H9 (cell line): Measurements from ENCODE around the gene NDOR1. TPM values are rescaled to one million over a fixed set of nuclear protein-coding genes. Genes with fewer than 3 reads are reported as not detected.
A peak's percentile ranks its signal among the peaks of the same experiment; 100 is the strongest.

Experiments used
- DNase-seq: peaks from one replicate; pipeline ENCODE4 v3.0.0-alpha.2; 2017
- H2AFZ ChIP-seq: one replicate; pipeline ENCODE4 v1.6.1; 2013; ENCODE audit warnings: mild to moderate bottlenecking, low read length, control low read depth, moderate library complexity
- H2AK5ac ChIP-seq: 2 replicates; pipeline ENCODE4 v1.6.1; 2013; ENCODE audit warnings: low read length, control low read depth, mixed read lengths; ENCODE audit not compliant: insufficient read length
- H2BK120ac ChIP-seq: one replicate; pipeline ENCODE4 v1.6.1; 2013; ENCODE audit warnings: low read depth, mild to moderate bottlenecking, low read length, control low read depth, inconsistent platforms; ENCODE audit not compliant: poor library complexity, severe bottlenecking
- H2BK12ac ChIP-seq: 2 replicates; pipeline ENCODE4 v1.6.1; 2013; ENCODE audit warnings: low read length, control low read depth, mixed read lengths, low read depth; ENCODE audit not compliant: insufficient read length
- H2BK15ac ChIP-seq: 2 replicates; pipeline ENCODE4 v1.6.1; 2013; ENCODE audit warnings: low read depth, low read length, control low read depth
- H2BK20ac ChIP-seq: one replicate; pipeline ENCODE4 v1.6.1; 2013; ENCODE audit warnings: low read depth, mild to moderate bottlenecking, low read length, control low read depth, inconsistent platforms; ENCODE audit not compliant: poor library complexity, severe bottlenecking
- H2BK5ac ChIP-seq: 2 replicates; pipeline ENCODE4 v1.6.1; 2013; ENCODE audit warnings: low read length, control low read depth, mixed read lengths; ENCODE audit not compliant: insufficient read length
- H3K14ac ChIP-seq: 2 replicates; pipeline ENCODE4 v1.6.1; 2013; ENCODE audit warnings: low read length, control low read depth; ENCODE audit not compliant: insufficient read depth
- H3K18ac ChIP-seq: 2 replicates; pipeline ENCODE4 v1.6.1; 2013; ENCODE audit warnings: low read depth, mild to moderate bottlenecking, mixed read lengths, low read length, control low read depth; ENCODE audit not compliant: insufficient read length
- H3K23ac ChIP-seq: 2 replicates; pipeline ENCODE4 v1.6.1; 2013; ENCODE audit warnings: low read length, control low read depth, mixed read lengths, low read depth; ENCODE audit not compliant: insufficient read length
- H3K23me2 ChIP-seq: 2 replicates; pipeline ENCODE4 v1.6.1; 2013; ENCODE audit warnings: low read depth, mild to moderate bottlenecking, mixed read lengths, low read length, control low read depth; ENCODE audit not compliant: insufficient read length, poor library complexity, severe bottlenecking
- H3K27ac ChIP-seq: 2 replicates; pipeline ENCODE4 v1.5.1; 2013; ENCODE audit warnings: low read length, control low read depth, mixed read lengths, low read depth; ENCODE audit not compliant: insufficient read length
- H3K27me3 ChIP-seq: 2 replicates; pipeline ENCODE4 v1.6.1; 2013; ENCODE audit warnings: low read length, control low read depth, inconsistent platforms; ENCODE audit not compliant: insufficient read depth
- H3K4ac ChIP-seq: 2 replicates; pipeline ENCODE4 v1.6.1; 2013; ENCODE audit warnings: low read depth, mild to moderate bottlenecking, control low read depth, inconsistent platforms, low read length, moderate library complexity
- H3K4me1 ChIP-seq: 2 replicates; pipeline ENCODE4 v1.6.1; 2013; ENCODE audit warnings: low read length, control low read depth, inconsistent platforms; ENCODE audit not compliant: insufficient read depth
- H3K4me2 ChIP-seq: 2 replicates; pipeline ENCODE4 v1.6.1; 2013; ENCODE audit warnings: low read length, control low read depth, mixed read lengths; ENCODE audit not compliant: insufficient read length, insufficient read depth
- H3K56ac ChIP-seq: 2 replicates; pipeline ENCODE4 v1.6.1; 2013; ENCODE audit warnings: low read depth, mild to moderate bottlenecking, mixed read lengths, low read length, control low read depth; ENCODE audit not compliant: insufficient read length
- H3K79me1 ChIP-seq: 2 replicates; pipeline ENCODE4 v1.6.1; 2013; ENCODE audit warnings: low read depth, mild to moderate bottlenecking, moderate library complexity, low read length, control low read depth, inconsistent platforms; ENCODE audit not compliant: insufficient read depth, poor library complexity, severe bottlenecking
- H3K79me2 ChIP-seq: 2 replicates; pipeline ENCODE4 v1.6.1; 2013; ENCODE audit warnings: low read length, control low read depth, inconsistent platforms; ENCODE audit not compliant: insufficient read depth
- H3K9ac ChIP-seq: 2 replicates; pipeline ENCODE4 v1.6.1; 2013; ENCODE audit warnings: low read length, control low read depth, mixed read lengths; ENCODE audit not compliant: insufficient read length; ENCODE audit errors: extremely low read depth
- H3K9me3 ChIP-seq: one replicate; pipeline ENCODE4 v1.6.1; 2013; ENCODE audit warnings: low read depth, low read length, inconsistent platforms; ENCODE audit not compliant: control insufficient read depth
- H3T11ph ChIP-seq: one replicate; pipeline ENCODE4 v1.6.1; 2013; ENCODE audit warnings: mild to moderate bottlenecking, low read length, control low read depth, inconsistent platforms
- H4K20me1 ChIP-seq: one replicate; pipeline ENCODE4 v1.6.1; 2013; ENCODE audit not compliant: control insufficient read depth, insufficient read length, insufficient read depth
- H4K5ac ChIP-seq: 2 replicates; pipeline ENCODE4 v1.6.1; 2013; ENCODE audit warnings: low read depth, mild to moderate bottlenecking, mixed read lengths, low read length, control low read depth; ENCODE audit not compliant: insufficient read length
- H4K8ac ChIP-seq: replicated peaks from 2 replicates; pipeline ENCODE4 v1.6.1; 2013; ENCODE audit warnings: low read length, control low read depth, mixed read lengths, low read depth; ENCODE audit not compliant: insufficient read length
- H4K91ac ChIP-seq: 2 replicates; pipeline ENCODE4 v1.6.1; 2013; ENCODE audit warnings: low read depth, mild to moderate bottlenecking, moderate library complexity, mixed read lengths, low read length, control low read depth; ENCODE audit not compliant: insufficient read length
- H3K27ac Mint-ChIP-seq, 3 experiments: 2 replicates in 2 of 3; 3 replicates in 1 of 3; pipeline ENCODE4 v1.8.0; 2020 to 2021; ENCODE audit warnings: mixed read lengths in 3 of 3, mild to moderate bottlenecking in 1 of 3, moderate library complexity in 1 of 3
- H3K27me3 Mint-ChIP-seq: 2 replicates; pipeline ENCODE4 v1.8.0; 2021; ENCODE audit warnings: low read depth, mild to moderate bottlenecking, moderate library complexity, mixed read lengths
- H3K36me3 Mint-ChIP-seq, 3 experiments: 2 replicates in 2 of 3; 3 replicates in 1 of 3; pipeline ENCODE4 v1.8.0; 2020 to 2021; ENCODE audit warnings: low read depth in 3 of 3, mixed read lengths in 3 of 3; ENCODE audit not compliant: insufficient read depth in 1 of 3
- H3K4me1 Mint-ChIP-seq, 2 experiments: 2 replicates each; pipeline ENCODE4 v1.8.0; 2020; ENCODE audit warnings: mixed read lengths in 2 of 2
- H3K4me3 Mint-ChIP-seq, 2 experiments: 2 replicates in 1 of 2; 3 replicates in 1 of 2; pipeline ENCODE4 v1.8.0; 2020 to 2021; ENCODE audit warnings: mild to moderate bottlenecking in 2 of 2, mixed read lengths in 2 of 2, moderate library complexity in 1 of 2
- H3K9me3 Mint-ChIP-seq, 2 experiments: 2 replicates in 1 of 2; 3 replicates in 1 of 2; pipeline ENCODE4 v1.8.0; 2020; ENCODE audit warnings: mild to moderate bottlenecking in 2 of 2, mixed read lengths in 2 of 2, moderate library complexity in 1 of 2
- CTCF ChIP-seq: fragments of 200-600 bp; sonication (generic); conservative IDR thresholded peaks from 3 replicates; pipeline ENCODE4 v1.8.0; 2021; ENCODE audit warnings: antibody characterized with exemption, mild to moderate bottlenecking
- WGBS: extraction: QIAGEN DNeasy Blood & Tissue Kit; methylation state at CpG from one replicate; pipeline ENCODE4 v1.1.7; 2013; ENCODE audit warnings: missing lambda C conversion rate, low lambda C conversion rate, mixed read lengths; ENCODE audit not compliant: insufficient read length; ENCODE audit errors: extremely low coverage; 5-methylcytosine and 5-hydroxymethylcytosine counted together
- total RNA-seq: library from RNA; stranded (reverse); gene quantifications from 2 replicates; pipeline ENCODE4 v1.2.1, GENCODE V29; 2021

NDOR1 gene
- total RNA-seq, 1 experiment from 2014 or later = 44.1 TPM

- no CpG with 5 or more reads among the region's 22 CpGs for WGBS
- Mint-ChIP-seq H3K9me3 (no peaks in the 10 kb centered on the region; a peak in 1 of 5 replicates), H3K36me3 (no peaks in the 10 kb centered on the region), H3K4me3 (peak overlapping the region; percentile 50 to 82; a peak in 3 of 5 replicates), H3K4me1 (peaks cover 0 to 5% of the 10 kb centered on the region in 2 experiments; a peak in 1 of 4 replicates), H3K27me3 (peaks cover 95% of the 10 kb centered on the region), H3K27ac (peak overlapping the region in 1 of 3 experiments; percentile 67; a peak in 1 of 7 replicates)
- Histone ChIP-seq H3K4me2 (peak overlapping the region; percentile 70), H2BK15ac (no peak overlapping the region), H2BK5ac (no peak overlapping the region), H3K23me2 (peaks cover 16% of the 10 kb centered on the region), H3K79me1 (no peaks in the 10 kb centered on the region), H4K20me1 (peaks cover 2% of the 10 kb centered on the region), H3K27ac (no peak overlapping the region), H2AK5ac (no peak overlapping the region), H3K4ac (no peak overlapping the region), H4K5ac (no peak overlapping the region), H3K4me1 (no peaks in the 10 kb centered on the region), H3K9me3 (no peaks in the 10 kb centered on the region), H3K79me2 (no peaks in the 10 kb centered on the region), H3T11ph (no peak overlapping the region), H3K23ac (no peak overlapping the region), H3K14ac (no peak overlapping the region), H2AFZ (no peak overlapping the region), H2BK12ac (no peak overlapping the region), H3K9ac (no peak overlapping the region), H3K18ac (no peak overlapping the region), H4K8ac (no peak overlapping the region), H3K56ac (no peak overlapping the region), H4K91ac (no peak overlapping the region), H3K27me3 (peaks cover 47% of the 10 kb centered on the region; the same call in 1 of the 2 replicates), H2BK20ac (no peak overlapping the region), H2BK120ac (no peak overlapping the region)
- DNase-seq = no peak
- no peak for TF ChIP-seq CTCF
Observed at GRCh38 chr9:137163805-137164204, 41.7 kb upstream of the NDOR1 start.
